CD14-positive monocyte (primary cell): ENCODE measurements around the gene PHAF1. TPM values are rescaled to one million over a fixed set of nuclear protein-coding genes. Genes with fewer than 3 reads are reported as not detected.

Experiments used
- DNase-seq, 3 donors: peaks; one replicate each; pipeline ENCODE4 v3.0.0-alpha.2; 2011 to 2022
- H2AFZ ChIP-seq: 2 replicates; pipeline ENCODE4 v1.6.0; 2012; ENCODE audit warnings: mild to moderate bottlenecking, low read depth, low read length, inconsistent platforms; ENCODE audit not compliant: insufficient read depth, poor library complexity, severe bottlenecking
- H3K27ac ChIP-seq, 2 donors: 1 replicate in 1 of 2; 2 replicates in 1 of 2; pipeline ENCODE4 v1.5.1; 2012 to 2013; ENCODE audit warnings: low read length in 2 of 2, control low read depth in 1 of 2, inconsistent platforms in 1 of 2, low read depth in 1 of 2, mild to moderate bottlenecking in 1 of 2
- H3K27me3 ChIP-seq, 2 donors: one replicate each; pipeline versions ENCODE4 v1.6.0 to v1.6.1; 2011 to 2013; ENCODE audit warnings: low read length in 2 of 2; ENCODE audit not compliant: control insufficient read depth in 2 of 2, insufficient read depth in 2 of 2
- H3K36me3 ChIP-seq, 2 donors: replicated peaks in 1 of 2; 1 replicate in 1 of 2; 2 replicates in 1 of 2; pipeline versions ENCODE4 v1.5.1 to v1.6.1; 2012 to 2013; ENCODE audit warnings: low read length in 2 of 2, control low read depth in 1 of 2, inconsistent platforms in 1 of 2, mild to moderate bottlenecking in 1 of 2; ENCODE audit not compliant: insufficient read depth in 2 of 2, control insufficient read depth in 1 of 2
- H3K4me1 ChIP-seq, 2 donors: 1 replicate in 1 of 2; 2 replicates in 1 of 2; pipeline versions ENCODE4 v1.5.1 to v1.6.1; 2012 to 2013; ENCODE audit warnings: low read length in 2 of 2, control low read depth in 1 of 2, inconsistent platforms in 1 of 2, mild to moderate bottlenecking in 1 of 2, moderate library complexity in 1 of 2; ENCODE audit not compliant: insufficient read depth in 2 of 2, control insufficient read depth in 1 of 2
- H3K4me2 ChIP-seq: replicated peaks from 2 replicates; pipeline ENCODE3; 2012; ENCODE audit warnings: low read length, moderate library complexity, mild to moderate bottlenecking; ENCODE audit not compliant: poor library complexity, severe bottlenecking; ENCODE audit errors: extremely low read depth
- H3K4me3 ChIP-seq, 3 experiments: fragments of 200-600 bp in 1 of 3; sonication (generic) in 1 of 3; replicated peaks in 1 of 3; 1 replicate in 2 of 3; 2 replicates in 1 of 3; pipeline ENCODE4 v1.5.1; 2011 to 2013; ENCODE audit warnings: low read length in 3 of 3, mild to moderate bottlenecking in 3 of 3, control low read depth in 2 of 3, low read depth in 2 of 3, inconsistent platforms in 1 of 3, moderate library complexity in 1 of 3
- H3K79me2 ChIP-seq: 2 replicates; pipeline ENCODE4 v1.6.0; 2012; ENCODE audit warnings: mild to moderate bottlenecking, control low read depth, inconsistent platforms, low read length, moderate library complexity; ENCODE audit not compliant: insufficient read depth
- H3K9ac ChIP-seq: 2 replicates; pipeline ENCODE4 v1.6.0; 2017; ENCODE audit warnings: low read length, mild to moderate bottlenecking; ENCODE audit not compliant: insufficient read depth, poor library complexity, severe bottlenecking
- H3K9me3 ChIP-seq, 2 donors: replicated peaks in 1 of 2; 1 replicate in 1 of 2; 2 replicates in 1 of 2; pipeline versions ENCODE4 v1.5.1 to v1.6.1; 2012 to 2013; ENCODE audit warnings: low read length in 2 of 2, control low read depth in 1 of 2; ENCODE audit not compliant: control insufficient read depth in 1 of 2, insufficient read depth in 1 of 2
- H4K20me1 ChIP-seq: 2 replicates; pipeline ENCODE4 v1.6.0; 2012; ENCODE audit warnings: mild to moderate bottlenecking, low read length, control low read depth, moderate library complexity; ENCODE audit not compliant: insufficient read depth
- H3K27ac Mint-ChIP-seq, 7 donors: one replicate each; pipeline ENCODE4 v1.8.0; 2020; ENCODE audit warnings: mild to moderate bottlenecking in 7 of 7, mixed read lengths in 7 of 7, moderate library complexity in 6 of 7, inconsistent platforms in 2 of 7
- H3K27me3 Mint-ChIP-seq, 3 donors: one replicate each; pipeline ENCODE4 v1.8.0; 2021 to 2022; ENCODE audit warnings: low read depth in 3 of 3, mild to moderate bottlenecking in 3 of 3, mixed read lengths in 3 of 3, moderate library complexity in 3 of 3, inconsistent platforms in 1 of 3
- H3K36me3 Mint-ChIP-seq, 2 donors: one replicate each; pipeline ENCODE4 v1.8.0; 2020; ENCODE audit warnings: mixed read lengths in 2 of 2, inconsistent platforms in 1 of 2, mild to moderate bottlenecking in 1 of 2
- H3K4me1 Mint-ChIP-seq: one replicate; pipeline ENCODE4 v1.8.0; 2020; ENCODE audit warnings: mild to moderate bottlenecking, mixed read lengths
- H3K4me3 Mint-ChIP-seq, 2 donors: one replicate each; pipeline ENCODE4 v1.8.0; 2020; ENCODE audit warnings: mild to moderate bottlenecking in 2 of 2, mixed read lengths in 2 of 2, moderate library complexity in 1 of 2
- H3K9me3 Mint-ChIP-seq, 7 donors: one replicate each; pipeline ENCODE4 v1.8.0; 2020 to 2022; ENCODE audit warnings: mixed read lengths in 7 of 7, mild to moderate bottlenecking in 6 of 7, moderate library complexity in 6 of 7, inconsistent platforms in 2 of 7
- CTCF ChIP-seq: fragments of 200-600 bp; IDR thresholded peaks from one replicate; pipeline ENCODE4 v1.8.0; 2022; ENCODE audit warnings: antibody characterized with exemption, mild to moderate bottlenecking
- WGBS: methylation state at CpG from one replicate; pipeline ENCODE4 v1.1.5; 2013; ENCODE audit warnings: missing lambda C conversion rate; ENCODE audit not compliant: insufficient coverage; 5-methylcytosine and 5-hydroxymethylcytosine counted together
- intact Hi-C, 2 donors: fragments of 100-400 bp; cut with micrococcal nuclease; formaldehyde crosslinking; loops; one replicate each; pipeline versions ENCODE4 v1.15.0 to v1.15.1; 2023
- polyA plus RNA-seq, 3 donors: library from polyadenylated mRNA; depleted of rRNA in 1 of 3; unstranded in 2 of 3; stranded (reverse) in 1 of 3; fragments of 300-500 nt in 2 of 3; fragments of >200 nt in 1 of 3; fragmentation: Illumina TruSeq in 2 of 3; gene quantifications; 1 replicate in 2 of 3; 2 replicates in 1 of 3; pipeline ENCODE4 v1.2.3, GENCODE V29; 2012 to 2021

Gene PHAF1
- polyA plus RNA-seq, 3 donors = 18.8 to 68.2 (median 26.5) TPM

GRCh38 chr16:67128417-67128816 is 18.7 kb downstream of the PHAF1 start:
- no peaks in the 10 kb centered on the region for H3K9me3 ChIP-seq
- no peak overlapping the region for H3K4me3 Mint-ChIP-seq
- no peak overlapping the region for H3K4me3 ChIP-seq
- peaks cover 92% of the 10 kb centered on the region for H4K20me1 ChIP-seq
- peaks cover 78 to 96% of the 10 kb centered on the region in 2 donors for H3K36me3 Mint-ChIP-seq
- no peak overlapping the region for H3K4me2 ChIP-seq
- peaks cover 0 to 2% (median 0%) of the 10 kb centered on the region in 7 donors for H3K9me3 Mint-ChIP-seq
- no peaks in the 10 kb centered on the region for H3K27me3 ChIP-seq
- intact Hi-C loops = no loop called here
- H3K27me3 Mint-ChIP-seq = peaks cover 0 to 5% (median 2%) of the 10 kb centered on the region in 3 donors
- DNase-seq = no peak
- peaks cover 1% of the 10 kb centered on the region for H3K4me1 Mint-ChIP-seq
- no peaks in the 10 kb centered on the region for H3K4me1 ChIP-seq
- H3K27ac Mint-ChIP-seq = peak overlapping the region in 1 of 7 donors; percentile 43
- H3K9ac ChIP-seq = no peak overlapping the region
- peaks cover 10% of the 10 kb centered on the region for H3K79me2 ChIP-seq
- H2AFZ ChIP-seq = no peak overlapping the region
- H3K27ac ChIP-seq = no peak overlapping the region
- no peak for TF ChIP-seq CTCF
- peaks cover 87 to 99% of the 10 kb centered on the region in 2 donors for H3K36me3 ChIP-seq

- no peak overlapping the region for H3K27ac ChIP-seq
- peaks cover 88% of the 10 kb centered on the region for H4K20me1 ChIP-seq
- no peaks in the 10 kb centered on the region for H3K9me3 ChIP-seq
- H3K4me1 Mint-ChIP-seq = no peaks in the 10 kb centered on the region
- no peak overlapping the region for H3K9ac ChIP-seq
- peaks cover 84 to 99% of the 10 kb centered on the region in 2 donors for H3K36me3 ChIP-seq
- no peak overlapping the region for H3K4me3 Mint-ChIP-seq
- no peak overlapping the region for H3K4me3 ChIP-seq
- peaks cover 7% of the 10 kb centered on the region for H3K79me2 ChIP-seq
- H3K27ac Mint-ChIP-seq = peak overlapping the region in 1 of 7 donors; percentile 43
- H3K9me3 Mint-ChIP-seq = peaks cover 0 to 2% (median 0%) of the 10 kb centered on the region in 7 donors
- no peak for DNase-seq
- H3K4me2 ChIP-seq = no peak overlapping the region
- no peak overlapping the region for H2AFZ ChIP-seq
- 97% methylated on average over 3 of the region's 3 CpGs for WGBS
- intact Hi-C loops = no loop called here
- H3K36me3 Mint-ChIP-seq = peaks cover 76 to 96% of the 10 kb centered on the region in 2 donors
- no peak for TF ChIP-seq CTCF
- H3K27me3 Mint-ChIP-seq = peaks cover 0 to 2% (median 2%) of the 10 kb centered on the region in 3 donors
- no peaks in the 10 kb centered on the region for H3K4me1 ChIP-seq
- no peaks in the 10 kb centered on the region for H3K27me3 ChIP-seq
Measured at GRCh38 chr16:67128887-67129286, 19.1 kb downstream of the PHAF1 start.
